Measurements from ENCODE around the gene MEX3D. TPM values are rescaled to one million over a fixed set of nuclear protein-coding genes. Genes with fewer than 3 reads are reported as not detected.

Gene MEX3D
- polyA plus RNA-seq, 1 donor (not counting 4 experiments of a cell fraction or from before 2014, with no cell fraction given), result 3.9 TPM

DNA sequence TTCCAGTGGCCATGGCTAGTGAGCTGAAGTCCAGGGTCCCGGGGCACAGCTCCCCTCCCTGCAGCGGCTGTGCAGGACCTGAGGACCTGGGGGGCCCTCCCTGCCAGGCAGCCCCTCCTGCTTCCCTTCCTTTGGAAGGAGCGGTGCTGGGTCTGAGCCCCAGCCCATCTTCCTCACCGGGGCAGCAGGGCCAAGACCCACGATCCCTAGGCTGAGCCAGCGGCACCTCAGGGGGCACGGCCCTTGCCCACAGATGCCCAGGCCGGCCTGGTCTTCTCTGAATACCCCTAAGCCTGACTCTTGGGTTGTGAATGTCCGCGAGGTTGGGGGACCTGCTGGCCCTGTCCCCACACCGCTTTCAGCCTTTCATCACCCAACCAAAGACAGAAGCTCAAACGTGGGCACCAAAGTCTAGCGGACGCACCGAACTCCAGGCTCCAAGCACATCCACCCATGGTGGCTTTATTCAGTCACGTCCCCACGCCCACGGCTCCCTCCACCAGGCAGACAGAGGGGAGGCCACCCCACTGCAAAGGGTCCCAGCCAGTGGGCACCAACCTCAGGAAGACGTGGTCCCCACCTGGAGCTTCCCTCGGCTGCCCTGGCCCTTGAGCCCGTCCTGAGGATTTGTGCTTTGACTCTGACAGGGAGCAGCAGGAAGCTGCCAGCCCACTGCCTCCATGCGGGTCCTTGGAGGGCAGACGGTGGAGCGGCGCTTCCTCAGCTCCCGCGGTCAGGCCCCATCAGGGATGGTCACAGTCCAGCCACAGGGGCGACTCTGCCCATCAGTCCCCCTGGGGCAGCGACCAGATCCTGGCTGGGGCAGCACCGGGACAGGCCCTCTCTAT is 8.3 kb upstream of the MEX3D start:
- Histone ChIP-seq H3K4me1 (ENCODE audit: control insufficient read depth, extremely low read depth, insufficient read depth, low read length) (no peaks in the 10 kb centered on the region), H3K27ac (ENCODE audit: control insufficient read depth, insufficient read depth, low read length) (no peak overlapping the region), H3K9me1 (ENCODE audit: control insufficient read depth, extremely low read depth, insufficient read depth, low read length) (no peaks in the 10 kb centered on the region), H3K9ac (ENCODE audit: control insufficient read depth, extremely low read depth, insufficient read depth, low read length) (no peak overlapping the region), H3K9me3 (ENCODE audit: control insufficient read depth, low read depth, low read length) (no peaks in the 10 kb centered on the region), H2AFZ (ENCODE audit: control insufficient read depth, low read length) (no peak overlapping the region), H3K4me2 (ENCODE audit: control insufficient read depth, extremely low read depth, insufficient read depth, low read depth, low read length) (no peak overlapping the region), H3K79me2 (ENCODE audit: control insufficient read depth, insufficient read depth, low read length) (no peaks in the 10 kb centered on the region), H3K4me3 (ENCODE audit: control insufficient read depth in 2 of 3, extremely low read depth in 1 of 3, insufficient read depth in 2 of 3, low read depth in 1 of 3, low read length in 3 of 3) (no peak overlapping the region), H4K20me1 (ENCODE audit: control insufficient read depth, extremely low read depth, insufficient read depth, low read length) (no peaks in the 10 kb centered on the region), H3K27me3 (ENCODE audit: control insufficient read depth, extremely low read depth, insufficient read depth, low read length) (no peaks in the 10 kb centered on the region), H3K36me3 (ENCODE audit: control insufficient read depth in 2 of 2, extremely low read depth in 1 of 2, insufficient read depth in 2 of 2, low read length in 2 of 2) (peaks cover 2 to 18% of the 10 kb centered on the region in 2 experiments)
- DNase-seq (ENCODE audit: low read depth, low spot score) (no peak), FAIRE-seq (no peak)
- TF ChIP-seq EZH2 (IDR thresholded peaks at IDR 0.05; ENCODE audit: low read length), result no peak
- TF ChIP-seq, protein P1, sequence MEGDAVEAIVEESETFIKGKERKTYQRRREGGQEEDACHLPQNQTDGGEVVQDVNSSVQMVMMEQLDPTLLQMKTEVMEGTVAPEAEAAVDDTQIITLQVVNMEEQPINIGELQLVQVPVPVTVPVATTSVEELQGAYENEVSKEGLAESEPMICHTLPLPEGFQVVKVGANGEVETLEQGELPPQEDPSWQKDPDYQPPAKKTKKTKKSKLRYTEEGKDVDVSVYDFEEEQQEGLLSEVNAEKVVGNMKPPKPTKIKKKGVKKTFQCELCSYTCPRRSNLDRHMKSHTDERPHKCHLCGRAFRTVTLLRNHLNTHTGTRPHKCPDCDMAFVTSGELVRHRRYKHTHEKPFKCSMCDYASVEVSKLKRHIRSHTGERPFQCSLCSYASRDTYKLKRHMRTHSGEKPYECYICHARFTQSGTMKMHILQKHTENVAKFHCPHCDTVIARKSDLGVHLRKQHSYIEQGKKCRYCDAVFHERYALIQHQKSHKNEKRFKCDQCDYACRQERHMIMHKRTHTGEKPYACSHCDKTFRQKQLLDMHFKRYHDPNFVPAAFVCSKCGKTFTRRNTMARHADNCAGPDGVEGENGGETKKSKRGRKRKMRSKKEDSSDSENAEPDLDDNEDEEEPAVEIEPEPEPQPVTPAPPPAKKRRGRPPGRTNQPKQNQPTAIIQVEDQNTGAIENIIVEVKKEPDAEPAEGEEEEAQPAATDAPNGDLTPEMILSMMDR (optimal IDR thresholded peaks at IDR 0.05 in 1 of 3, IDR thresholded peaks at IDR 0.05 in 1 of 3, conservative IDR thresholded peaks at IDR 0.05 in 1 of 3; ENCODE audit: extremely low read depth in 1 of 3, insufficient read depth in 2 of 3, low read length in 3 of 3), result no peak
- dilution Hi-C loops (cut with MboI; ENCODE audit: extremely low pct_ligation_motif_present, low sequenced_read_pairs), result no loop called here

- H2AFZ ChIP-seq (ENCODE audit: control insufficient read depth, low read length), result no peak overlapping the region
- no peak for DNase-seq (ENCODE audit: low read depth, low spot score)
- dilution Hi-C loops (cut with MboI; ENCODE audit: extremely low pct_ligation_motif_present, low sequenced_read_pairs), result no loop called here
- no peak overlapping the region for H3K4me2 ChIP-seq (ENCODE audit: control insufficient read depth, extremely low read depth, insufficient read depth, low read depth, low read length)
- no peak for FAIRE-seq
- no peaks in the 10 kb centered on the region for H3K9me1 ChIP-seq (ENCODE audit: control insufficient read depth, extremely low read depth, insufficient read depth, low read length)
- no peaks in the 10 kb centered on the region for H3K9me3 ChIP-seq (ENCODE audit: control insufficient read depth, low read depth, low read length)
- H3K4me1 ChIP-seq (ENCODE audit: control insufficient read depth, extremely low read depth, insufficient read depth, low read length), result no peaks in the 10 kb centered on the region
- H3K27me3 ChIP-seq (ENCODE audit: control insufficient read depth, extremely low read depth, insufficient read depth, low read length), result no peaks in the 10 kb centered on the region
- H3K27ac ChIP-seq (ENCODE audit: control insufficient read depth, insufficient read depth, low read length), result no peak overlapping the region
- H3K4me3 ChIP-seq (ENCODE audit: control insufficient read depth in 2 of 3, extremely low read depth in 1 of 3, insufficient read depth in 2 of 3, low read depth in 1 of 3, low read length in 3 of 3), result no peak overlapping the region
- peaks cover 0 to 13% of the 10 kb centered on the region in 2 experiments for H3K36me3 ChIP-seq (ENCODE audit: control insufficient read depth in 2 of 2, extremely low read depth in 1 of 2, insufficient read depth in 2 of 2, low read length in 2 of 2)
- no peaks in the 10 kb centered on the region for H4K20me1 ChIP-seq (ENCODE audit: control insufficient read depth, extremely low read depth, insufficient read depth, low read length)
- H3K9ac ChIP-seq (ENCODE audit: control insufficient read depth, extremely low read depth, insufficient read depth, low read length), result no peak overlapping the region
- H3K79me2 ChIP-seq (ENCODE audit: control insufficient read depth, insufficient read depth, low read length), result no peaks in the 10 kb centered on the region
- TF ChIP-seq, protein P1 (optimal IDR thresholded peaks at IDR 0.05 in 1 of 3, IDR thresholded peaks at IDR 0.05 in 1 of 3, conservative IDR thresholded peaks at IDR 0.05 in 1 of 3; ENCODE audit: extremely low read depth in 1 of 3, insufficient read depth in 2 of 3, low read length in 3 of 3), result no peak
- TF ChIP-seq EZH2 (IDR thresholded peaks at IDR 0.05; ENCODE audit: low read length), result no peak
Measured at GRCh38 chr19:1575323-1576241, 7.5 kb upstream of the MEX3D start.

Data from keratinocyte (primary cell).